Type B pancreatic cell (in vitro differentiated cells): ENCODE measurements around the gene NMNAT3. TPM values are rescaled to one million over a fixed set of nuclear protein-coding genes. Genes with fewer than 3 reads are reported as not detected.

Source experiments
- DNase-seq: peaks from one replicate; pipeline ENCODE4 v3.0.0; 2021; ENCODE audit warnings: mixed read lengths; ENCODE audit not compliant: unreplicated experiment; ENCODE audit errors: extremely low spot score
- H3K27ac Mint-ChIP-seq: 2 replicates; pipeline ENCODE4 v1.8.0; 2021; ENCODE audit warnings: mild to moderate bottlenecking, mixed read lengths
- H3K27me3 Mint-ChIP-seq: 2 replicates; pipeline ENCODE4 v1.8.0; 2021; ENCODE audit warnings: mixed read lengths
- H3K36me3 Mint-ChIP-seq: 2 replicates; pipeline ENCODE4 v1.8.0; 2021; ENCODE audit warnings: mixed read lengths
- H3K4me1 Mint-ChIP-seq: one replicate; pipeline ENCODE4 v1.8.0; 2021; ENCODE audit warnings: mixed read lengths; ENCODE audit not compliant: unreplicated experiment
- H3K4me3 Mint-ChIP-seq: 2 replicates; pipeline ENCODE4 v1.8.0; 2021; ENCODE audit warnings: mild to moderate bottlenecking, mixed read lengths
- H3K9me3 Mint-ChIP-seq: 2 replicates; pipeline ENCODE4 v1.8.0; 2021; ENCODE audit warnings: mixed read lengths
- CTCF ChIP-seq: fragments of 200-600 bp; sonication (generic); conservative IDR thresholded peaks from 2 replicates; pipeline ENCODE4 v1.5.0; 2021; ENCODE audit warnings: antibody characterized with exemption, mild to moderate bottlenecking
- total RNA-seq: library from RNA; stranded (reverse); gene quantifications from 2 replicates; pipeline ENCODE4 v1.2.1, GENCODE V29; 2021; ENCODE audit warnings: low replicate concordance

The NMNAT3 gene
- total RNA-seq, 1 donor from 2014 or later: 7.1 TPM

GRCh38 chr3:139528924-139529323, 148.8 kb downstream of the NMNAT3 start:
- no peak for DNase-seq
- Mint-ChIP-seq H3K9me3 (no peaks in the 10 kb centered on the region), H3K27me3 (no peaks in the 10 kb centered on the region), H3K4me1 (peaks cover 63% of the 10 kb centered on the region), H3K36me3 (peaks cover 38% of the 10 kb centered on the region), H3K4me3 (no peak overlapping the region), H3K27ac (no peak overlapping the region)
- no peak for TF ChIP-seq CTCF

GRCh38 chr3:139528281-139528680, 149.5 kb downstream of the NMNAT3 start:
- no peak for TF ChIP-seq CTCF
- DNase-seq: no peak
- H3K4me1 Mint-ChIP-seq: peaks cover 60% of the 10 kb centered on the region
- H3K4me3 Mint-ChIP-seq: no peak overlapping the region
- peaks cover 40% of the 10 kb centered on the region for H3K36me3 Mint-ChIP-seq
- H3K27ac Mint-ChIP-seq: no peak overlapping the region
- no peaks in the 10 kb centered on the region for H3K9me3 Mint-ChIP-seq
- no peaks in the 10 kb centered on the region for H3K27me3 Mint-ChIP-seq

- no peak overlapping the region for H3K27ac Mint-ChIP-seq
- H3K4me3 Mint-ChIP-seq: no peak overlapping the region
- no peak for DNase-seq
- peaks cover 44% of the 10 kb centered on the region for H3K36me3 Mint-ChIP-seq
- H3K9me3 Mint-ChIP-seq: no peaks in the 10 kb centered on the region
- H3K4me1 Mint-ChIP-seq: peaks cover 50% of the 10 kb centered on the region
- TF ChIP-seq CTCF: no peak
- H3K27me3 Mint-ChIP-seq: no peaks in the 10 kb centered on the region
These were observed 150.5 kb downstream of the NMNAT3 start for GRCh38 chr3:139527265-139527664.

GRCh38 chr3:139526146-139526545, 151.6 kb downstream of the NMNAT3 start:
- H3K36me3 Mint-ChIP-seq: peaks cover 36% of the 10 kb centered on the region
- H3K9me3 Mint-ChIP-seq: no peaks in the 10 kb centered on the region
- H3K27ac Mint-ChIP-seq: no peak overlapping the region
- H3K4me3 Mint-ChIP-seq: no peak overlapping the region
- peak; percentile 50 for DNase-seq
- H3K27me3 Mint-ChIP-seq: no peaks in the 10 kb centered on the region
- TF ChIP-seq CTCF: no peak
- peaks cover 40% of the 10 kb centered on the region for H3K4me1 Mint-ChIP-seq

- Mint-ChIP-seq H3K27ac (no peak overlapping the region), H3K27me3 (no peaks in the 10 kb centered on the region), H3K4me1 (peaks cover 43% of the 10 kb centered on the region), H3K4me3 (no peak overlapping the region), H3K9me3 (no peaks in the 10 kb centered on the region), H3K36me3 (peaks cover 42% of the 10 kb centered on the region)
- DNase-seq: peak; percentile 29
- TF ChIP-seq CTCF: no peak
These were observed 152.7 kb downstream of the NMNAT3 start for GRCh38 chr3:139524841-139525636.
